Adrenal gland (tissue), 5 donors: ENCODE results near the gene DNAJB4.

Source experiments
- POLR2A ChIP-seq, 2 donors: fragments of 450-650 bp; IDR thresholded peaks; one replicate each; pipeline ENCODE4 v1.6.1; 2017; ENCODE audit warnings: antibody characterized with exemption in 2 of 2, mild to moderate bottlenecking in 2 of 2, moderate library complexity in 1 of 2
- TF ChIP-seq, protein P1 (sequence below), 6 experiments: fragments of 450-650 bp in 4 of 6; fragments of 200-600 bp in 2 of 6; sonication (generic) in 1 of 6; IDR thresholded peaks; 1 replicate in 5 of 6; 2 replicates in 1 of 6; pipeline versions ENCODE4 v1.5.1 to v1.8.0; 2016 to 2021; ENCODE audit warnings: antibody characterized with exemption in 6 of 6, mild to moderate bottlenecking in 2 of 6, moderate library complexity in 1 of 6
- donor health status: DM: no; HTN: no; CAD: no.

DNA sequence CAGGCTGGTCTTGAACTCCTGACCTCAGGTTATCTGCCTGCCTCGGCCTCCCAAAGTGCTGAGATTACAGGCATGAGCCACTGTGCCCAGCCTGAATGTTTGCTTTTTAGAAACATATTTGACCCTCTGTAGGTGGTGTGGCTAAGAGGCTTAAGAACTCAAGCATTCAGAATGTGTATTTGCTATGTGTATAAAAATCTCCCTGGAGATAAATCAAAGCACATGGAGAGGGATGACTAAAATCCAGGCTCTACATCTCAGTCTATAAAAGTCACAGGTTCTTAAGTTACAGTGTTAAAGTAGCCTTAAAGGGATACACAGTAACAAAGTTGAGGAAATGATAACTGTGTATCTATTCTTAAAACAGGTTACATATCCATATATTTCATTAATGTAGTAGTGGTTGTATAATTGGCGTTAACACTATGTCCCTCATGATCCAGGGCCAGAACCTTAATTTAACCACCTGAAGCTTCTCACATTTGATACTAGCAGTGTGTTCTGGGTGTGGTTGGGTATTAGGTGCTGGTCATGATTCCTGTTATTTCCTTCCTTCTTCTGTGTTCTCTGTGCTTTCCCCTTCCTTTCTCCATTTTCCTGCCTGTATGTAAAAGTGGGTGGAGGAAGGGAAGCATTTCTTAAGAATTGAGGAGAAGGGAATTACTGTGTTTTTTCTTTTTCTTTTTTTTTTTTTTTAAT, 57.2 kb downstream of the DNAJB4 start:
- TF ChIP-seq, protein P1, sequence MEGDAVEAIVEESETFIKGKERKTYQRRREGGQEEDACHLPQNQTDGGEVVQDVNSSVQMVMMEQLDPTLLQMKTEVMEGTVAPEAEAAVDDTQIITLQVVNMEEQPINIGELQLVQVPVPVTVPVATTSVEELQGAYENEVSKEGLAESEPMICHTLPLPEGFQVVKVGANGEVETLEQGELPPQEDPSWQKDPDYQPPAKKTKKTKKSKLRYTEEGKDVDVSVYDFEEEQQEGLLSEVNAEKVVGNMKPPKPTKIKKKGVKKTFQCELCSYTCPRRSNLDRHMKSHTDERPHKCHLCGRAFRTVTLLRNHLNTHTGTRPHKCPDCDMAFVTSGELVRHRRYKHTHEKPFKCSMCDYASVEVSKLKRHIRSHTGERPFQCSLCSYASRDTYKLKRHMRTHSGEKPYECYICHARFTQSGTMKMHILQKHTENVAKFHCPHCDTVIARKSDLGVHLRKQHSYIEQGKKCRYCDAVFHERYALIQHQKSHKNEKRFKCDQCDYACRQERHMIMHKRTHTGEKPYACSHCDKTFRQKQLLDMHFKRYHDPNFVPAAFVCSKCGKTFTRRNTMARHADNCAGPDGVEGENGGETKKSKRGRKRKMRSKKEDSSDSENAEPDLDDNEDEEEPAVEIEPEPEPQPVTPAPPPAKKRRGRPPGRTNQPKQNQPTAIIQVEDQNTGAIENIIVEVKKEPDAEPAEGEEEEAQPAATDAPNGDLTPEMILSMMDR (IDR thresholded peaks at IDR 0.05) = no peak
- no peak for TF ChIP-seq POLR2A (IDR thresholded peaks at IDR 0.05)
